ENCODE results near the gene CDC42EP5.
"Not testable (repeated sequence)": the region's sequence is repeated elsewhere in the genome, so short reads cannot be mapped to it uniquely, and the experiment has no call there.

The CDC42EP5 gene

GRCh38 chr19:54475706-54476105 is 2.6 kb upstream of the CDC42EP5 start:
- no peaks in the 10 kb centered on the region for H3K9me3 Mint-ChIP-seq
- H3K27ac Mint-ChIP-seq: no peak overlapping the region
- H3K4me3 Mint-ChIP-seq: no peak overlapping the region
- H3K4me1 Mint-ChIP-seq (ENCODE audit: low read depth): peaks cover 9% of the 10 kb centered on the region
- no peak for DNase-seq
- H3K36me3 Mint-ChIP-seq (ENCODE audit: low read depth): no peaks in the 10 kb centered on the region
- H3K27me3 Mint-ChIP-seq: peaks cover 41% of the 10 kb centered on the region

DNA sequence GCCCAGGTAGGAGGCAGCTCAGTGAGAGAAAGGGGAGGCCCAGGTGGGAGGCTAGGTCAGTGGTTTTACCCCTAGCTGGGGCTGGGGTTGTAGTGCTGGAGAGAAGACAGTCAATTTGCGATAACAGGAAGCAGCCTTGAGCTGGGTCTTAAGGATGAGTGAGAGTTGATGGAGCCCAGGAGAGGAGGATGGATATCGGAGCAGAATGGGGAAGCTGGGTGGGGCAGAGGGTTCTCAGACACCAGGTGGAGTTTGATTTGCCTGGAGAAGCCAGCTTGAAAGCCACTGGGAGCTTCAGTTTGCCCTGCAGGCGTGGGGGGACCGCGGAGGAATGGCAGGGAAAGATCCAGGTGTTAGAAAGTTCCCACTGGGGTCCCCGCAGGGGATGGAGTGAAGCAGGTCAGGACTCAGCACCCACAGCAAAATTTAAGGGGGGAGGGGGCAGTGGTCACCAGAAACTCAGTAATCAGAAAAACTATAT is 836 bp upstream of the CDC42EP5 start:
- H3K4me1 Mint-ChIP-seq (ENCODE audit: low read depth): peaks cover 12% of the 10 kb centered on the region
- no peak overlapping the region for H3K27ac Mint-ChIP-seq
- no peak for DNase-seq
- no peak overlapping the region for H3K4me3 Mint-ChIP-seq
- H3K9me3 Mint-ChIP-seq: no peaks in the 10 kb centered on the region
- H3K36me3 Mint-ChIP-seq (ENCODE audit: low read depth): no peaks in the 10 kb centered on the region
- peaks cover 54% of the 10 kb centered on the region for H3K27me3 Mint-ChIP-seq

- H3K36me3 Mint-ChIP-seq (ENCODE audit: low read depth): no peaks in the 10 kb centered on the region
- H3K27ac Mint-ChIP-seq: no peak overlapping the region
- no peaks in the 10 kb centered on the region for H3K9me3 Mint-ChIP-seq
- DNase-seq: no peak
- peaks cover 53% of the 10 kb centered on the region for H3K27me3 Mint-ChIP-seq
- H3K4me1 Mint-ChIP-seq (ENCODE audit: low read depth): peaks cover 12% of the 10 kb centered on the region
- no peak overlapping the region for H3K4me3 Mint-ChIP-seq
Observed at GRCh38 chr19:54470991-54471782, 1.9 kb downstream of the CDC42EP5 start.

DNA sequence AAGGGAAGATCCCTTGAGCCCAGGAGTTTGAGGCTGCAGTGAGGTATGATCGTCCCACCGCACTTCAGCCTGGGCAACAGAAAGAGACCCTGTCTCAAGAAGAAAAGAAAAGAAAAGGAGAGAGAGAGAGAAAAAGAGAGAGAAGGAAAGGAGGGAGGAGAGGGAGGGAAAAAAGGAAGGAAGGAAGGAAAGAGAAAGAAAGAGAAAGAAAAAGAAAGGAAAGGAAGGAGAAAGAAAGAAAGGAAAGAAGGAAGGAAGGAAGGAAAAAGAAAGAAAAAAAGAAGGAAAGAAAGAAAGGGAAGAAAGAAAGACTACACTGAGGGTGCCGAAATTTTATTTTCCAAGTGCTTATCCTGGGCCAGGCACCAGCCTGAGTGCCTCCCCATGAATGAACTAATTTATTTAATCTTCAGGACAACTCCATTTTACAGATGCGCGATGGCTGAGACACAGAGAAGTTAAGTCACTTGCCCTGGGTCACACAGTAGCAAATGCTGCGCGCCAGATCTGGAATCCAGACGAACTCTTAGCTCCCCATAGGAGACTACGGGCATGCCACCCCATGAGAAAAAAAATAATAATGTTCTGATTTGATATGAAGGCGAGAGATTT is 2.7 kb downstream of the CDC42EP5 start:
- Mint-ChIP-seq H3K4me1 (ENCODE audit: low read depth) (peaks cover 12% of the 10 kb centered on the region), H3K9me3 (no peaks in the 10 kb centered on the region), H3K36me3 (ENCODE audit: low read depth) (no peaks in the 10 kb centered on the region), H3K27me3 (peaks cover 58% of the 10 kb centered on the region), H3K4me3 (no peak overlapping the region), H3K27ac (no peak overlapping the region)
- DNase-seq: no peak

- H3K4me3 Mint-ChIP-seq: no peak overlapping the region
- no peaks in the 10 kb centered on the region for H3K36me3 Mint-ChIP-seq (ENCODE audit: low read depth)
- H3K27me3 Mint-ChIP-seq: peaks cover 56% of the 10 kb centered on the region
- peaks cover 14% of the 10 kb centered on the region for H3K4me1 Mint-ChIP-seq (ENCODE audit: low read depth)
- H3K9me3 Mint-ChIP-seq: no peaks in the 10 kb centered on the region
- H3K27ac Mint-ChIP-seq: no peak overlapping the region
- DNase-seq: no peak
Observed at GRCh38 chr19:54469496-54469934, 3.6 kb downstream of the CDC42EP5 start.

- peak overlapping the region; percentile 18 for H3K27ac Mint-ChIP-seq
Observed at GRCh38 chr19:54466110-54466480, 7.0 kb downstream of the CDC42EP5 start.

GRCh38 chr19:54465426-54466109 is 7.5 kb downstream of the CDC42EP5 start:
- no peak for DNase-seq
- Mint-ChIP-seq H3K4me3 (peak overlapping the region; percentile 45), H3K27me3 (peaks cover 39% of the 10 kb centered on the region), H3K27ac (peak overlapping the region; percentile 44), H3K4me1 (ENCODE audit: low read depth) (peaks cover 23% of the 10 kb centered on the region), H3K9me3 (no peaks in the 10 kb centered on the region), H3K36me3 (ENCODE audit: low read depth) (peaks cover 31% of the 10 kb centered on the region)

More at GRCh38 chr19:54466110-54466480, 7.0 kb downstream of the CDC42EP5 start:
- DNase-seq, H3K9me3 Mint-ChIP-seq: not testable (repeated sequence)
- H3K36me3 Mint-ChIP-seq (ENCODE audit: low read depth): peaks cover 26% of the 10 kb centered on the region
- peak overlapping the region; percentile 45 for H3K4me3 Mint-ChIP-seq
- H3K4me1 Mint-ChIP-seq (ENCODE audit: low read depth): peaks cover 24% of the 10 kb centered on the region
- peaks cover 42% of the 10 kb centered on the region for H3K27me3 Mint-ChIP-seq

DNA sequence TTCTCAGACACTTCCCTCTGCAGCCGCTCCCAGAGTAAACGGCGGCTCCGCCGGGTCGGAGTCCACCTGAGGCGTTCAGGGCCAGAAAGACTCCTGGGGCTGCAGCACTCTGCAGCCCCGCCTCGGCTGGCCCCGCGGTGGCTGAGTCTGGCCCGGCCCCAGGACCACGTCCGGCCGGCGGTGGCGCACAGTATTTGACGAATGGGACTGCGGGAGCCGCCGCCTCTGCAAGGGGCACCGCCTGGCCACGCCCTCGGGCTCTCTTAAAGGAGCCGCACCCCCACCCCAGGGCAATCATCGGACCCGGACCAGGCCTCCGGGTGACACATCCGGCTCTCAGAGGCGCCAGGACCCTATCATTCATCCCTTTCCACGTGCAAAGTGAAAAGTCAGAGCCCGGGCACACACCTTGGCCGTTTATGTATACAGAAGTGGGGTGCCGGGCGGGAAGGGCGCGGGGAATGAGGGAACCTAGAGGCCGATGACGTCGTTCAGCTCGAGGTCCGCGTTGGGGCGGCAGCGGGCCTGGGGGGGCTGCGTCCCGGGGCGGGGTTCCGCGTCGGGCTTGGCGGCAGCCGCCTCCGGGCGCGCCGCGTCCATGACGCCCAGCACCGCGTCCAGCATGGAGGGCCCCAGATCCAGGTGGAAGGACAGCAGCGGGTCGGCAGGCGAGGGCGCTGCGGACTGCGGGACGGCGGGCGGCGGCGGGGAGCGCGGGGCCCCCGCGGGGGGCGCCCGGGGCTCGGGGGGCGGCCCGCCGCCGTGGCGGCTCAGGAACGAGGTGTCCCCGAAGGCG is 8.3 kb downstream of the CDC42EP5 start:
- Mint-ChIP-seq H3K27me3 (peaks cover 31% of the 10 kb centered on the region), H3K4me1 (ENCODE audit: low read depth) (peaks cover 23% of the 10 kb centered on the region), H3K4me3 (peak overlapping the region; percentile 80), H3K36me3 (ENCODE audit: low read depth) (peaks cover 34% of the 10 kb centered on the region), H3K27ac (peak overlapping the region; percentile 95), H3K9me3 (no peaks in the 10 kb centered on the region)
- DNase-seq: peak; percentile 87

DNA sequence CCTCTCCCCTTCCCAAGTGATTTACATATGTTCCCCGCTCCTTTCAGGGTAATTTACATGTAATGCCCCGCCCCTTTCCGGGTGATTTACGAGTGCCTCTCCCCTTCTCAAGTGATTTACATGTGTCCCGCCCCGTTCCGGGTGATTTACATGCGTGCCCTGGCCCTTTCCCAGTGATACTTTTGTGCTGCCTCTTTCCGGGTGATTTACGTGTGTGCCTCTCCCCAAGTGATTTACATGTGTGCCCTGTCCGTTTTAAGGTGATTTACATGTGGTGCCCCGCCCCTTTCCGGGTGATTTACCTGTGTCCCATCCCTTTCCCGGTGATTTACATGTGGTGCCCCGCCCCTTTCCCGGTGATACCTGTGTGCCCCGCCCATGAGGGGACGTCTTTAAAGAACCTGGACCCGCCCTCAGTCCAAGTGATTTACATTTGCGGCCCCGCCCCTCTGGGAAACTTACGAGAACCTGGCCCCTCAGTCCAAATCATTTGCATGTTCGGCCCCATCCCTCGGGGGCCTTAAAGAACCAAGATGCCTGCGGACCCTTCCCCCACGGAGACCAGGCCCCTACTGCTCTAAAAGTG is 9.0 kb downstream of the CDC42EP5 start:
- Mint-ChIP-seq H3K9me3 (no peaks in the 10 kb centered on the region), H3K4me1 (ENCODE audit: low read depth) (peaks cover 27% of the 10 kb centered on the region), H3K27ac (peak overlapping the region; percentile 95), H3K4me3 (peak overlapping the region; percentile 80), H3K36me3 (ENCODE audit: low read depth) (peaks cover 41% of the 10 kb centered on the region), H3K27me3 (peaks cover 24% of the 10 kb centered on the region)
- peak; percentile 89 for DNase-seq

- Mint-ChIP-seq H3K4me3 (peak within 1 kb of the TSS; percentile 80), H3K4me1 (ENCODE audit: low read depth) (peaks cover 32% of the 10 kb centered on the region), H3K36me3 (ENCODE audit: low read depth) (peaks cover 46% of the 10 kb centered on the region), H3K9me3 (no peaks in the 10 kb centered on the region), H3K27ac (peak within 1 kb of the TSS; percentile 95), H3K27me3 (peaks cover 19% of the 10 kb centered on the region)
- DNase-seq: peak; percentile 94
Observed at GRCh38 chr19:54463531-54464043, 9.5 kb downstream of the CDC42EP5 start, which contains the start of gene LENG9. Gene LENG9 (minus strand): TSS chr19:54463778. CDS start chr19:54463526, 252 bp downstream.

- peak overlapping the region; percentile 80 for H3K4me3 Mint-ChIP-seq
- H3K4me1 Mint-ChIP-seq (ENCODE audit: low read depth): peaks cover 39% of the 10 kb centered on the region
- H3K27ac Mint-ChIP-seq: peak overlapping the region; percentile 95
- H3K27me3 Mint-ChIP-seq: peaks cover 13% of the 10 kb centered on the region
- peak; percentile 82 for DNase-seq
- peaks cover 53% of the 10 kb centered on the region for H3K36me3 Mint-ChIP-seq (ENCODE audit: low read depth)
- H3K9me3 Mint-ChIP-seq: no peaks in the 10 kb centered on the region
Observed at GRCh38 chr19:54462655-54463530, 10.2 kb downstream of the CDC42EP5 start.

DNA sequence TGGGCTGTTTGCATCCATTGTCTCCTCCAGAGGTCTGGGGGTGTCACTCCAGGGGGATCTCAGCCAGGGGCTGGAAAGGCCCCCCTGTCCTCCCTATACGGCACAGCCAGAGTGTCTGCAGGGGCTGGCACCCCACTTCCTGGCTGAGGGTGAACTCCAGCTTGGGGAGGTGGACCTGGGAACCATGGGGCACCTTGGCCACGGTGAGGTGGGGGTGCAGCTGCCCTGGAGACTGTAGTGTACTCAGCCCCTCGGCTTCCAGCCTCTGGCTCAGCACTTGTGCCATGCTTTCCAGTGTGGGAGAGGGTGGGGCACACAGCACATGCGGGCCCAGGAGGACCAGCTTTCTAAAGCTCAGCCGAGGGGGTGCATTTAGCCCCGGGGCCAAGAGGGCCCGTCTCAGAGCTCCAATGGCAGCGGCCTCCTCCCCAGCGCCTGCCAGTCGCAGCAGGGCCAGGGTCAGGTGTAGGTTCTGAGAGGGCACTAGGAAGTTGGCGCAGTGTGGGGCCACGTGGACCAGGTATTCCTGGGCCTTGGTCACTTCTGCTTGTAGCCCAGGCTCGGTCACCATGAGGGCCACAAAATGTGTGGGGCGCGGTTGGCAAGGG is 10.9 kb downstream of the CDC42EP5 start:
- Mint-ChIP-seq H3K27ac (peak overlapping the region; percentile 82), H3K4me3 (peak overlapping the region; percentile 77), H3K4me1 (ENCODE audit: low read depth) (peaks cover 39% of the 10 kb centered on the region), H3K27me3 (peaks cover 13% of the 10 kb centered on the region), H3K36me3 (ENCODE audit: low read depth) (peaks cover 61% of the 10 kb centered on the region), H3K9me3 (no peaks in the 10 kb centered on the region)
- no peak for DNase-seq
